IPS-18c (cell line): Measurements from ENCODE around the gene CACNA1E.

Source experiments
- H3K4me3 ChIP-seq: 2 replicates; pipeline ENCODE4 v1.7.0; 2013; ENCODE audit warnings: low read depth, mild to moderate bottlenecking, low read length, moderate library complexity; ENCODE audit not compliant: insufficient read depth
- H3K9me3 ChIP-seq: one replicate; pipeline ENCODE4 v1.6.1; 2013; ENCODE audit warnings: mild to moderate bottlenecking, low read length, moderate library complexity; ENCODE audit not compliant: control insufficient read depth, insufficient read depth

CACNA1E gene

DNA sequence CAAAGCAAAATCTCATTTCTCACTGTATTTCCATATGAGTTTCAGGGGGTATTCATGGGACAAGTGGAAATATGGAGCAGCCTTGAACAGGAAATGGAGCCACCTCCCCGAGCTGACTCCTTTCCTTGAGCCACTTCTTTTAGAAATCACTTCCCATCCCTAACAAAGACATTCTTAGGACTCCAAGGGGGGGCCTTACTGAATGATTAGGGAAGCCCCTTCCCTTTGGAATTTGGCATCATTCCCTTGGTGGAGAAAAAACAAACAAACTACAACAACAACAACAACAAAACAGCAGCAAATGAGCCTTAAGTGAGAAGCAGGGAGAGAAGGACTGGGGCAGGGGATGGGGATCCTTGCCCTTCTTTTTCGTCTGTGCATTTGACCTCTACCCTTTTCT lies 299.9 kb downstream of the CACNA1E start:
- H3K4me3 ChIP-seq = no peak overlapping the region
- H3K9me3 ChIP-seq = no peaks in the 10 kb centered on the region

DNA sequence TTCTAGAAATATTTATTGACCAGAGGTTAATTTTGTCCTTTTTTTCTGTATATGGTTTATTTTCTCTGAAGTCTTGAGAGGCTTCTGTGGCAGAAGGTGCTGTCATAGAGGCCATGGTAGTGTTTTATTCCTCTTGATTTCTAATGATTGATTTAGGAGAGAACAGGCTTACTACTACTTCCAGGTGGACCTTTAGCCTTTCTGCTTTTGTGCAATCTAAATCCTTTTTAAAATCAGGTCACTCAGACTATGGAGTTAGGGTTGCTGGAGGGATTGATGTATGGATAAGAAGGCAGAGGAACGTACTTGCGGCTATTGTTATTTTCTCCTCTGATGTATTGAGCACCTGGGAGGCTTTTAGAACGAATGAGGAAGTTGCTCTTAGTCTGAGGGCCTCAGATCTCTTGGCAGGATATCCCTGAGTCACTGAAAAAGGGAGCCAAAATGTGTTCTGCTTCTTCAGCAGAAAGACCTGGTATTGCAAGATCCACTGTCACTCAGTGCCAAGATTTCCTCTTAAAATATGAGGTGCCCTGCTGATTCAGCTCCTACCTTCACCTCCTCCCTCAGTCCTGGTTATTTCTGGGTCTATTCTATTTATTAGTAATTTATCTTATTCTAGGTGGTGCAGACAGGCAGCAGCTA lies 300.8 kb downstream of the CACNA1E start:
- no peaks in the 10 kb centered on the region for H3K9me3 ChIP-seq
- no peak overlapping the region for H3K4me3 ChIP-seq

DNA sequence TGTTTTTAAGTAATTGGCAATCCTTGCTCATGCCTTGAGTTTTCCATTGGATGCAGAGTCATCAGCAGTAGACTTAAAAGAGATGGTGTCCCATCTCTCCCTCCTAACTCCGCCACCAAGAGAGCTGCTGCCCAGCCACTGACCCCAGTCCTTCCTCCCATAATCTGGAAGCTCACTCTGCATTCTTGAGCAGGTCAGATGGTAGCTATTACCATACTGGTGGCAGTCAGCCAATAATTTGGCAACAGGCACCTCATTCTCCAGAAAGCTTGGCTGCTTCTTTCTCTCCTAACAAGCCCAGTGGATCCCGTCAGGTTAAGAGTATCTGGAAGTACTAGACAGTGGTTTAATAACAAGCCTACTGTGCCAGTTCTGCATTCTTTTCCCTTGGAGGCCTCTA lies 306.1 kb downstream of the CACNA1E start:
- Histone ChIP-seq H3K9me3 (no peaks in the 10 kb centered on the region), H3K4me3 (no peak overlapping the region)

DNA sequence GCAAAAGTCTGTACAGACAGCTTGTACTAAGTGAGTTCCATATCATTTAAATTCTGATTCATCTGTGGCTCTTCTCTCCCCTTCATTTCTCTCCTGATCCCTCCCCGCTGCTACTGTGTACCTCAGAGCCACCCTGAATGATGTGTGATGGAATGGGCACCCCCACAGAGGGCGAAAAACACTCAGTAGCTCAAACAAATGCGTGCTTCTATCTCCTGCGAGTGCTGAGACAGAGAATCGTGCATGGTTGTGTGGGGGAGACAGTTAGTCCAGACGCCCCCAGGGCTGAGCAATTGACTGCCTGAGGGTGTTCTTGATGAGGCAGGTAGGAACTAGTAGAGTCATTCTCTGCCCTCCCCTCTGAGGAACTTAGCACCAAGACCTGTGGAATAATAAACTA lies 308.4 kb downstream of the CACNA1E start:
- no peak overlapping the region for H3K4me3 ChIP-seq
- no peaks in the 10 kb centered on the region for H3K9me3 ChIP-seq

DNA sequence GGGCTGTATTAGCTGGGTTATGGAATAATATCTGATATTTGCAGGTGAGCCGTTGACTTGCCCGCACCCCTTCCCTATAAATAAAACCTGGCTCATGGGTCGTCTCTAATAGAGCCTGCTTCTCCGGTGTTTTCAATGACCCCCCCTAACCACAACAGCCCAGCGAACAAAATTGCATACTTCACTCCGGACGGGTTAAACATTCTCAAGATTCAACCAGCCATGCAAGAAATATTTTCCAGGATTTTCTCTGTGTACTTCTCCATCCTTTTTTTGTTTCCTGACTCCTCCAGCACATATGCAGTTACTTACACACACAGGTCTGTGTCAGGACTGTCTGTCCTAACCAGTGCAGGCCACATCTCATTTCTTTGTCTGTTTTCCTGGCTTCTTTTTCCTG lies 310.5 kb downstream of the CACNA1E start:
- Histone ChIP-seq H3K4me3 (no peak overlapping the region), H3K9me3 (peaks cover 2% of the 10 kb centered on the region)

DNA sequence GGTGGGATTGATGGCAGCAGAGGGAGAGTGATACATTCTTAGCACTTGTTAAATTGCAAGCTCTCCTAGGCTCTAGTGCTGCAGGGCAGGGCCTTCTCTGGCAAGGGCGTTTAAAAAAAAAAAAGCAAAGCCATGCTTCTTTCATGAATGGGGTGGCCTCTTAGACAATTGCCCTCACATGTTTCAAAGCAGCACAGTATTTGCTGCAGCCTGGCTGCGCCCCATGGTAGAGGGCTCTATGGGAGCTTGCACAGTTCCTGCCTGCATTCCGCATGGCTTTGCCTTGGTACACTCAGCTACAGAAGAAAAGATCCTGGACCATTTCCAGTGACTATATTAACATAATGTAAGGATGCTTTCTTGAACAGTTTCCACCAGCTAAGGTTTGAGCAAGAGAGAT lies 311.0 kb downstream of the CACNA1E start:
- H3K9me3 ChIP-seq = peaks cover 2% of the 10 kb centered on the region
- no peak overlapping the region for H3K4me3 ChIP-seq

DNA sequence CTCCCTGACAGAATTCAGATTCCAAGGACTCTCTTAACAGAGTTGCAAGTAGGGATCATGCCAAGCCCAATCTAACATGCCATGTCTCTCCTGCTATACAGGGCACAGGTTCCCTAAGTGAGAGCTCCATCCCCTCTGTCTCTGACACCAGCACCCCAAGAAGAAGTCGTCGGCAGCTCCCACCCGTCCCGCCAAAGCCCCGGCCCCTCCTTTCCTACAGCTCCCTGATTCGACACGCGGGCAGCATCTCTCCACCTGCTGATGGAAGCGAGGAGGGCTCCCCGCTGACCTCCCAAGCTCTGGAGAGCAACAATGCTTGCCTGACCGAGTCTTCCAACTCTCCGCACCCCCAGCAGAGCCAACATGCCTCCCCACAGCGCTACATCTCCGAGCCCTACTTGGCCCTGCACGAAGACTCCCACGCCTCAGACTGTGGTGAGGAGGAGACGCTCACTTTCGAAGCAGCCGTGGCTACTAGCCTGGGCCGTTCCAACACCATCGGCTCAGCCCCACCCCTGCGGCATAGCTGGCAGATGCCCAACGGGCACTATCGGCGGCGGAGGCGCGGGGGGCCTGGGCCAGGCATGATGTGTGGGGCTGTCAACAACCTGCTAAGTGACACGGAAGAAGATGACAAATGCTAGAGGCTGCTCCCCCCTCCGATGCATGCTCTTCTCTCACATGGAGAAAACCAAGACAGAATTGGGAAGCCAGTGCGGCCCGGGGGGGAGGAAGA lies 315.0 kb downstream of the CACNA1E start:
- Histone ChIP-seq H3K9me3 (peaks cover 4% of the 10 kb centered on the region), H3K4me3 (no peak overlapping the region)

DNA sequence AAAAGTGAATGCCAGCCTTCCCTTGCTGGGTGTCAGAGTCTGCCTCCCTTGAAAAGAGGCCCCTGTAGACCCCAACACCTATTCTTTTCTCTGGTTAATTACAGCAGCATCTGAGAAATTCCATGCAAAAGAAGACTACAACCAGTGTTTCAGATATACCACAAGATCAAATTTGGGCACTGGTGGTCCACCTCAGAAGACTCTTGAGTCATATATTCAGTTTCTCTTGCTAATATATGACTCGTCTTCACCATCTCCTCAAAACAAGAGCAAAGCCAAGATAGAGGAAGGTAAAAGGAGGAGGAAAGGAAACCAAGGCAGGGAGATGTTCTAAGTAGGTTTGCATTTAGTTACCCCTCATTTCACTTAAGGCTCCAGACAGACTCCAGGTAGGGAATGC lies 318.3 kb downstream of the CACNA1E start:
- Histone ChIP-seq H3K4me3 (no peak overlapping the region), H3K9me3 (peaks cover 4% of the 10 kb centered on the region)

DNA sequence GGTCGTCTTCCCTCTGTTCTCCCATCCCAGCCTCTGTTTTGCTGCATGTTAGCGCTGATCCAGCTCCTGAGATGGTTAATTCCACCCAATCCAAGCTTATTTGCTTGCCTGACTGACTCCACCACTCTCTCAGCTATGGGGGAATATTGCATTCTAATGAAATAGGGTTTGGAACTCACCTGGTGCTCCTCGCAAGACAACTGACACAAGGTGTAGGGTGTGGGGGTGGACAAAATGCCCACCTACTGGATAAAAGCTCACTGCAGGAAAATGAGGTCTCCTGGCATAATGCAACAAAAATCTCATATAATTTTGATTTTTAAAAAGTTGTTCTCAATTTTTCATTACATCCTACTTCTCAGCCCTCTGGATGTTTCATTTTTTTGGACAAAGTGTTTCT lies 319.1 kb downstream of the CACNA1E start:
- H3K4me3 ChIP-seq = no peak overlapping the region
- peaks cover 4% of the 10 kb centered on the region for H3K9me3 ChIP-seq

DNA sequence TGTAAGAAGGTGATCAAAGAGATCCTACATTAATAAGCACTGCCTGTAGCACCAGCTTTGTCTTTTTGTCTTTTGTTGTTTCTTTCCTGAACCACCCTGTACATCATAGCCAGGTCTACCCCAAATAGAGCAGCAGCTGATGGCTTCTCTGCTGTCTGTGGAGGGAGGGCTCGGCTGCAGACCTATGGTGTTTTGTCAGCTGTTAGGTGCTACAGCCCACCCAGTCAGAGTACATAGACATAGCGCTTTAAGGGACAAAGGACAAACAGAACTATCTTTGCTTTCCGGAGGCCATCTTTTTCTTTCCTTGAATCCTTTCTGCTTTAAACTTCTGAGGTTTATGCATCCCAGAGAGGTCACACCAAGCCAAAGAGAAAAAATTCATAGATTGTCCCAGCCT lies 320.1 kb downstream of the CACNA1E start:
- H3K4me3 ChIP-seq = no peak overlapping the region
- peaks cover 3% of the 10 kb centered on the region for H3K9me3 ChIP-seq

DNA sequence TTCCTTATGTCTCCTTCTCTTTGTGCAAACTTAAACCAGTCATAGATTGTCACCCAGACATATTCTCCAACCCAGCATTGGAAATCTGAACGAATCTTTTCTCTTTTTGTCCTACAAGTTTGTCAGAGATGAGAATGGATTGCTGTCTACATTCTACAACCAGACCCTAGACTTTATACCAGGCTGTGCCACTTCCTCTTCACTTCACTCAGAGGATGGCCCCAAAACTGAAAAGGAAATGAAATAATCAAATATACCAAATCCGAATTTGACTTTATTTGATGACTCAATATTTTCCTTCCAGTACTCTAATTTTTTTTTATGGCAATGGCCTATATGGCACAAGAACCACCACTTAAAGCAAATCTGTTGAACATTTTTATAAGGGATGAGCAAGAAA lies 321.7 kb downstream of the CACNA1E start:
- peaks cover 2% of the 10 kb centered on the region for H3K9me3 ChIP-seq
- no peak overlapping the region for H3K4me3 ChIP-seq

DNA sequence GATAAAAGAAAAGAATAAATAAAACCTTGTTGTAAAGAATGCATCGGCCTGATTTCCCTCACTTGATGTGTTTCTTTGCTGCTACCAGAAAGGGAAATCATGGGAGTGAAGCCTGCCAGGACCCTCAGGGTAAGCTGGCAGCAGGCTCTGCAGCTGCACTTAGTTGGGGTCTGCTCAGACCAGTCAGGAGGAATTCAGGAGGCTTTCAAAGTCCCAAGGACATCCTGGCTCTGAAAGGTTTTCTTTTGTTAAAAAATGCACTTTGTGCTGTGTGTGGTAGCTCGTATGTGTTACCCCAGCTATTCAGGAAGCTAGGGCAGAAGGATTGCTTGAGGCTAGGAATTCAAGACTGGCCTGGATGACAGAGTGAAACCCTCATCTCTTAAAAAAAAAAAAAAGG lies 323.4 kb downstream of the CACNA1E start:
- no peak overlapping the region for H3K4me3 ChIP-seq
- H3K9me3 ChIP-seq = peaks cover 4% of the 10 kb centered on the region

DNA sequence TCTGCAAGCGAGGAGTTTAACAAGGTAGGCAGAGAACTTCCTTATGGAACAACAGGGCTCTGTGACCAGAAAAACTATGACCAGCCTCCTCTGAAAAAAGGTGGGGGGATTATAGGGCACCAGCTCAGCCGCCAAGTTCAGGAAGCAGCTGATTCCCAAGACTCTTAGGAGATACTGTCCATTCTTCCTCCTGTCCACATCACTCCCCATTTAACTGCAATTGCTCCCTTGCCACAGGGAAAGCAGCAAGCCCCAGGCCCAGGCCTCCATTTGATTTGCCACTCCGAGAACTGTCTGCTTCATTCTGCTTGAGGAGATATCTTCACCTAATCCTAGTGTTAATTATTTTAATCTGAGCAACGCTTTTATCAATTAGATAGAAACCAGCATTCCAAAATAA lies 323.9 kb downstream of the CACNA1E start:
- Histone ChIP-seq H3K9me3 (peaks cover 4% of the 10 kb centered on the region), H3K4me3 (no peak overlapping the region)

DNA sequence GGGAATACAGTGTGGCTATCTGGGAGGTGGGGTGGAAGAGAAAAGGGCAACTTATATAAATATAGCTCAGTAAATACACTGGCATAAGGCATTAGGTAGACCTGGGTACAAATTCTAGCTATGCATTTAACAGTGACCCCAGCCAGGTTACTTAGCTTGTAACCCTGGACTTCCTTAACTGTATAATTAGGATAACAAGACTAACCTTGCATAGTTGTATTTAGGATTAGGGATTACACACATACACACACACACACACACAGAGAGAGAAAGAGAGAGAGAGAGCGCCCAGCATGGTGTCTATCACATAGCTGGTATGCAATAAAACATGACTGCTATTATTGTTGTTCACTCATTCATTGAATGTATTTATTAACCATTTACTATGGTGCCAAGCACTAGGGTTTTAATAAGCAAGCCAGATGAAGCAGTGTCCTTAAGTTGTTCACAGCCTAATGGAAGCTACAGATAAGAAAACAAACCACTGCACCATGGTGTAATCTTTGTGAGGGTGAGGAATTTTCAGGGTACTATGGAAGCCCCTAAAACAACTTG lies 326.8 kb downstream of the CACNA1E start:
- no peak overlapping the region for H3K4me3 ChIP-seq
- peaks cover 2% of the 10 kb centered on the region for H3K9me3 ChIP-seq

DNA sequence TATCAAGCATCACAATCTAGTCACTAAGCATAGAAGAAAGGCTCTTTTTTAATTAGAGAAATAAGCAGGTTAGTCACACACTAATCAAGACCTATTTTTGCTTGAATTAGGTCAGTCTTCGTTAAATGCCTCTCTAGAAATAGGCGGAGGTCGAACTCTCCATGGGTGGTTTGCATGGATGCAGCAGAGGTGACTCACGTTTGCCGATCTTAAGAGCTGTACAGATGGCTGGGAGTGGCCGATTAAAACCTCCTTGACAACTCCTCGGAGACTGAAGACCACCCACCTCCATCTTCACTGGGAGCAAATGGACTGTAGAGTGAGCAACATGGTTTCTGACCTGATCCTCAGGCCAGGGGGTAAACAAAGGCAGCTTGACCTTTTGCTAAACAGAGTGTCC lies 328.9 kb downstream of the CACNA1E start:
- Histone ChIP-seq H3K9me3 (peaks cover 2% of the 10 kb centered on the region), H3K4me3 (no peak overlapping the region)

DNA sequence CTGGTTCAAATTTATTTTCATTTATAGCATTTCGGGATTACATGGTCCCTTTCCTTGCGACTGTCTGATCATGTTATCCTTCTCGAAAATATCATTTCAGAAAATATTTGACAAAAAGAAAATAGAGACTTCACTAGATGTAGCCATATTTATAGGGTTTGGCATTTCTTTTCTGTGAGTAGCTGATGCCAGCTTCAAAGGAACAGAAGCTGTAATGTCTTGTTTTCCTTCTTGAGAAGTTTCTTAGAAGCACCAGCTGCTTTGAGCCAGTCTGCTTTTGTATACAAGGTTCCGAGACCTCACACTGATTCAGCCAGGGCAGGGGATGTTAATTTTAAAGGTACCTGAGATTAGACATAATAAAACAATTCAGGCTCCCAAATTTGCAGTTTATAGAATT lies 329.9 kb downstream of the CACNA1E start:
- Histone ChIP-seq H3K4me3 (no peak overlapping the region), H3K9me3 (peaks cover 2% of the 10 kb centered on the region)

DNA sequence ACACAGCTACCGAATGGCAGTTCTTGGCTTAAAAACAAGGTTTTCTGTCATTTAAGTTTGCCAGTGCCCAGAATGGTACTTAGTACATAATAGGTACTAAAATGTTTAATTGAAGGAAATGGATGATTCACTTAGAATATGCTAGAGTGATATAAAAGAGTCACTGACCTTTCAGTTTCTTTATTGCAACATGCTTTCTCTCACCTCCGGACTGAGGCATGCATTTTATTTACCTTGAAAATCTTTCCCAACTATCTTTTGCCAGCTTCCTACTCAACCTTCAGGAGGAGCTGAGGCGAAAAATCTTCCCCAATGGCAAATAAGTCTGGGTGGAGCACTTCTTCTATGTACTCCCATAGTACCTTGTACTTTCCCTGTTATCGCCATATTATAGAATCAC lies 333.3 kb downstream of the CACNA1E start:
- Histone ChIP-seq H3K4me3 (no peak overlapping the region), H3K9me3 (no peaks in the 10 kb centered on the region)

DNA sequence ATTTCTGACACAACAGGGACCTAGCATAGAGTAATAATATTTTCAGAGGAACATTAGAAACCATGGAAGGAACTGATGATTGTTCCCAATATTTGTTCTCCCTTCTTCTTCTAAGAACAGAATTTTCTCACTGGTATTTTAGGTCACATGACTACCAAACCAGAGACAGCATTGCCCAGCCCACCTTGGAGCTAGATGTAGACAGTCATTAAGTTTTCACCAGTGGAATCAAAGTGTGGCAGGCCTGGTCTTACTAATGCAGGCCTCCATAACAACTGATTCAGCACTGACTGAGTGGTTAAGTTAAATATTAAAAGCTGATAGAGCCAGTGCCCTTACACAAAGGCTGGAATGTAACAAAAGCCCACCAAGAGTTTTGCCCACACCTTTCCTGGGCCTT lies 333.8 kb downstream of the CACNA1E start:
- H3K9me3 ChIP-seq = no peaks in the 10 kb centered on the region
- no peak overlapping the region for H3K4me3 ChIP-seq
